Activated CD8-positive, alpha-beta T cell treated with anti-CD3 and anti-CD28 coated beads for 36 hours (primary cell): ENCODE results near the gene ARL6IP5. TPM values are rescaled to one million over a fixed set of nuclear protein-coding genes. Genes with fewer than 3 reads are reported as not detected.
A peak's percentile ranks its signal among the peaks of the same experiment; 100 is the strongest.

Experiments
- ATAC-seq: fragments of 200-7000 bp; cut with Tn5 transposase; one replicate; pipeline ENCODE4 v1.10.0; 2021; ENCODE audit warnings: mild to moderate bottlenecking, moderate library complexity
- CTCF ChIA-PET: fragments of 350-600 bp; sonication (Branson Sonifier 250); formaldehyde crosslinking; loops from one replicate; lab custom pipeline; 2021; ENCODE audit warnings: antibody characterized with exemption; lab: Charles Lee
- POLR2A ChIA-PET: fragments of 350-600 bp; sonication (Branson Sonifier 250); formaldehyde crosslinking; loops from one replicate; lab custom pipeline; 2021; ENCODE audit warnings: antibody characterized with exemption; lab: Charles Lee
- DNase-seq: peaks from one replicate; pipeline ENCODE4 v3.0.0-alpha.2; 2020
- H3K27ac Mint-ChIP-seq: one replicate; pipeline ENCODE4 v1.8.0; 2021; ENCODE audit warnings: mild to moderate bottlenecking, mixed read lengths
- H3K27me3 Mint-ChIP-seq: one replicate; pipeline ENCODE4 v1.8.0; 2021; ENCODE audit warnings: mixed read lengths
- H3K36me3 Mint-ChIP-seq: one replicate; pipeline ENCODE4 v1.8.0; 2021; ENCODE audit warnings: low read depth, mixed read lengths
- H3K4me1 Mint-ChIP-seq: one replicate; pipeline ENCODE4 v1.8.0; 2021; ENCODE audit warnings: low read depth, mixed read lengths
- H3K4me3 Mint-ChIP-seq: one replicate; pipeline ENCODE4 v1.8.0; 2021; ENCODE audit warnings: mild to moderate bottlenecking, moderate library complexity, mixed read lengths
- H3K9me3 Mint-ChIP-seq: one replicate; pipeline ENCODE4 v1.8.0; 2021; ENCODE audit warnings: mixed read lengths
- CTCF ChIP-seq: fragments of 200-600 bp; IDR thresholded peaks from one replicate; pipeline ENCODE4 v1.8.0; 2022; ENCODE audit warnings: antibody characterized with exemption, mild to moderate bottlenecking
- intact Hi-C: fragments of 100-400 bp; cut with micrococcal nuclease; formaldehyde crosslinking; loops from one replicate; pipeline ENCODE4 v1.10.0; 2022
- total RNA-seq, 2 experiments: library from RNA; stranded (reverse); gene quantifications; one replicate each; pipeline ENCODE4 v1.2.3, GENCODE V29; 2021

ARL6IP5 gene
- total RNA-seq, 2 experiments from 2014 or later, result 72.7 to 74.2 TPM

DNA sequence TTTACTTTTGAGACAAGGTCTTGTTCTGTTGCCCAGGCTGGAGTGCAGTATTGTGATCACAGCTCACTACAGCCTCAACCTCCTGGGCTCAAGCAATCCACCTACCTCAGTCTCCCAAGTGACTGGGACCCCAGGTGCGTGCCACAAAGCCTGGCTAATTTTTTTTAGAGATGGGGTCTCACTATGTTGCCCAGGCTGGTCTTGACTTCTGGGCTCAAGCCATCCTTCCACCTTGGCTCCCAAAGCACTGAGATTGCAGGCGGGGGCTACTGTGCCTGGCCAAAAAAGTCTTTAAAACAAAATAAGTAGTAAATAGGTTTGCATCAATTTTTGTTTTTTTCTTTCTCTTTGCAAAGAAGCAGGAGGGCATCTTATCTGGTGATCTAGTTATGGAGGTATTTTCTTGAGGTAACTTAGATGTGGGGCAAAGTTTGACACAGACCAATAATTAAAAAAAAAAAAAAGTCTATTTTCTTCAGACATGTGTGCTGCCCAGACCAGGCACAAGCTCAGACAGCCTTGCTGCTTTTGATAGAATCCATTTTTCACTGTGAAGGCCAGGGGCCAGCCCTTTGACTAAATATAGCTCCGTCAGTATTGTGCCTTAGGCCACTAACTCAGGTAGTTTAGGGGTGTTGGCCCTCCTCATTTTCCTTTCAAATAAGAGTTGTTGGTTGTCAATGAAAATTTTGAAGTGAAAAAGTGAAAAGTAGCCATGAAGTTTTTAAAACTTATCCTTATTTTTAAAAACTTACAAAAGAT, 2.5 kb downstream of the ARL6IP5 start:
- POLR2A ChIA-PET, result interaction anchor here (0.6 to 1.8 kb wide), 8 partner anchors 9 to 72 kb away, joined by 3 to 8 read pairs (median 3); no protein-coding TSS in a partner anchor
- no peak for ATAC-seq
- no peak for TF ChIP-seq CTCF
- H3K9me3 Mint-ChIP-seq, result no peaks in the 10 kb centered on the region
- H3K27ac Mint-ChIP-seq, result peak overlapping the region; percentile 88
- H3K4me1 Mint-ChIP-seq, result peaks cover 62% of the 10 kb centered on the region
- CTCF ChIA-PET, result interaction anchor here (1.0 to 3.0 kb wide), 5 partner anchors 18 to 75 kb away, joined by 4 to 11 read pairs (median 4); partner anchors contain the start of gene TMF1
- peaks cover 40% of the 10 kb centered on the region for H3K36me3 Mint-ChIP-seq
- DNase-seq, result no peak
- H3K27me3 Mint-ChIP-seq, result no peaks in the 10 kb centered on the region
- H3K4me3 Mint-ChIP-seq, result peak overlapping the region; percentile 99
- intact Hi-C loops, result no loop called here

GRCh38 chr3:69088063-69088462, 3.3 kb downstream of the ARL6IP5 start:
- CTCF ChIA-PET, result interaction anchor here (1.6 to 2.4 kb wide), 4 partner anchors 17 to 33 kb away, joined by 4 to 10 read pairs (median 4); no protein-coding TSS in a partner anchor
- Mint-ChIP-seq H3K9me3 (no peaks in the 10 kb centered on the region), H3K4me1 (peaks cover 62% of the 10 kb centered on the region), H3K27ac (peak overlapping the region; percentile 95), H3K36me3 (peaks cover 43% of the 10 kb centered on the region), H3K27me3 (no peaks in the 10 kb centered on the region), H3K4me3 (peak overlapping the region; percentile 99)
- ATAC-seq, result no peak
- TF ChIP-seq CTCF, result no peak
- peak; percentile 22 for DNase-seq
- intact Hi-C loops, result no loop called here
- POLR2A ChIA-PET, result interaction anchor here (0.6 to 1.4 kb wide), 2 partner anchors 29 to 72 kb away, joined by 3 to 5 read pairs; no protein-coding TSS in a partner anchor

- POLR2A ChIA-PET, result interaction anchor here (0.8 to 3.9 kb wide), 5 partner anchors 9 to 113 kb away, joined by 4 to 16 read pairs (median 5); partner anchors contain the start of genes EOGT, TMF1 and UBA3
These were observed 5.3 kb downstream of the ARL6IP5 start for GRCh38 chr3:69090021-69090420.

DNA sequence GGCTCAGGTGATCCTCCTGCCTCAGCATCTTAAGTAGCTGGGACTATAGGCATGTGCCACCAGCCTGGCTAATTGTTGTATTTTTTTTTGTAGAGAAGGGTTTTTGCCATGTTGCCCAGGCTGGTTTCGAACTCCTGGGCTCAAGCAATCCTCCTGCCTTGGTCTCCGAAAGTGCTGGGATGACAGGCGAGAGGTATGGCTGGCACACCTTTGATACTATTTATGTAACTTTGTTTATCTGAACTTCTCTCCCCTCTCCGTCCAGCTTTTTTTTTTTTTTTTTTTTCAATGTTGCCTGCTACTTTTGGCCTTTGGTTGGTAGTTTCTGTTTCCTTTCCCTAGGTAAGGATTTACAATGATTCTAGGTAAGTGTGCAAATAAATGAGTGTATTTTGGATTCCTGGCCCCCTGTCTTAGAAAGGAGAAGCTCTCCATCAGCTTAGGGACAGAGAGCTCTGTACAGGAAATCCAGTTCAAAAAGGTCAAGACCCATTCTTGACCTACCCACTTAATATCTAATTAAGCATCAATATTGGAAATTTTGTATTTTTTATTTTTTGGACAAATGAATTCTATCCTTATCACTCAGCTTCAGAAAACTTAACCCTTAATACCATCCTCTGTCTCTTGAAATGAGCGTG, 6.8 kb downstream of the ARL6IP5 start:
- Mint-ChIP-seq H3K9me3 (no peaks in the 10 kb centered on the region), H3K4me1 (peaks cover 80% of the 10 kb centered on the region), H3K36me3 (peaks cover 55% of the 10 kb centered on the region), H3K27ac (peak overlapping the region; percentile 96), H3K4me3 (peak overlapping the region; percentile 70), H3K27me3 (no peaks in the 10 kb centered on the region)
- intact Hi-C loops, result no loop called here
- ATAC-seq (peak; percentile 9), DNase-seq (no peak)
- CTCF ChIA-PET, result interaction anchor here (1.2 to 1.8 kb wide), 3 partner anchors 28 to 69 kb away, joined by 4 to 6 read pairs (median 4); no protein-coding TSS in a partner anchor
- TF ChIP-seq CTCF, result no peak
- POLR2A ChIA-PET, result interaction anchor here (1.1 to 3.9 kb wide), 6 partner anchors 8 to 80 kb away, joined by 4 to 16 read pairs (median 6); partner anchors contain the start of genes EOGT, TMF1 and UBA3

More at GRCh38 chr3:69090021-69090420, 5.3 kb downstream of the ARL6IP5 start:
- Mint-ChIP-seq H3K9me3 (no peaks in the 10 kb centered on the region), H3K4me3 (peak overlapping the region; percentile 99), H3K27ac (peak overlapping the region; percentile 95), H3K4me1 (peaks cover 66% of the 10 kb centered on the region), H3K36me3 (peaks cover 56% of the 10 kb centered on the region), H3K27me3 (no peaks in the 10 kb centered on the region)
- CTCF ChIA-PET, result interaction anchor here (0.6 to 1.8 kb wide), 4 partner anchors 17 to 1348 kb away, joined by 3 to 5 read pairs (median 4); partner anchors contain the start of gene EOGT
- no peak for TF ChIP-seq CTCF
- intact Hi-C loops, result no loop called here
- DNase-seq, result no peak
- no peak for ATAC-seq
